ENCODE measurements around the gene MTOR.

The MTOR gene

GRCh38 chr1:11131816-11132215, 130.5 kb downstream of the MTOR start:
- H3K4me3 ChIP-seq (ENCODE audit: low read length) = no peak overlapping the region
- no peak for DNase-seq (ENCODE audit: low read depth)
- TF ChIP-seq CTCF (conservative IDR thresholded peaks at IDR 0.05; ENCODE audit: low read length) = no peak

- TF ChIP-seq CTCF (conservative IDR thresholded peaks at IDR 0.05; ENCODE audit: low read length) = no peak
- DNase-seq (ENCODE audit: low read depth) = no peak
- no peak overlapping the region for H3K4me3 ChIP-seq (ENCODE audit: low read length)
These were observed 131.9 kb downstream of the MTOR start for GRCh38 chr1:11130406-11130805.

GRCh38 chr1:11129649-11130390, 132.5 kb downstream of the MTOR start:
- DNase-seq (ENCODE audit: low read depth) = no peak
- no peak for TF ChIP-seq CTCF (conservative IDR thresholded peaks at IDR 0.05; ENCODE audit: low read length)

GRCh38 chr1:11126569-11126968, 135.8 kb downstream of the MTOR start:
- no peak overlapping the region for H3K4me3 ChIP-seq (ENCODE audit: low read length)
- no peak for TF ChIP-seq CTCF (conservative IDR thresholded peaks at IDR 0.05; ENCODE audit: low read length)
- DNase-seq (ENCODE audit: low read depth) = peak; percentile 24

More at GRCh38 chr1:11129649-11130390, 132.5 kb downstream of the MTOR start:
- no peak overlapping the region for H3K4me3 ChIP-seq (ENCODE audit: low read length)

GRCh38 chr1:11125931-11126330, 136.4 kb downstream of the MTOR start:
- DNase-seq (ENCODE audit: low read depth) = no peak
- no peak overlapping the region for H3K4me3 ChIP-seq (ENCODE audit: low read length)
- no peak for TF ChIP-seq CTCF (conservative IDR thresholded peaks at IDR 0.05; ENCODE audit: low read length)

GRCh38 chr1:11124965-11125364, 137.4 kb downstream of the MTOR start:
- no peak overlapping the region for H3K4me3 ChIP-seq (ENCODE audit: low read length)
- no peak for TF ChIP-seq CTCF (conservative IDR thresholded peaks at IDR 0.05; ENCODE audit: low read length)

GRCh38 chr1:11116318-11116717, 146.0 kb downstream of the MTOR start:
- TF ChIP-seq CTCF (conservative IDR thresholded peaks at IDR 0.05; ENCODE audit: low read length) = no peak
- no peak overlapping the region for H3K4me3 ChIP-seq (ENCODE audit: low read length)
- DNase-seq (ENCODE audit: low read depth) = no peak

More at GRCh38 chr1:11124965-11125364, 137.4 kb downstream of the MTOR start:
- no peak for DNase-seq (ENCODE audit: low read depth)
